Endothelial cell of umbilical vein (primary cell): ENCODE measurements around the gene KIRREL1. TPM values are rescaled to one million over a fixed set of nuclear protein-coding genes. Genes with fewer than 3 reads are reported as not detected.

ENCODE experiments used
- BruUV-seq: library from RNA; stranded (reverse); fragments of 400-500 nt; replicated peaks from 2 replicates; lab custom pipeline; 2021; lab: Mats Ljungman, UMichigan
- CTCF ChIA-PET: fragments of 300-600, 350-600 bp; sonication (Branson Sonifier 250); formaldehyde crosslinking; loops from one replicate; lab custom pipeline; 2021; ENCODE audit warnings: antibody characterized with exemption, inconsistent platforms; lab: Charles Lee
- POLR2A ChIA-PET: fragments of 300-600, 350-600 bp; sonication (Branson Sonifier 250); formaldehyde crosslinking; loops from one replicate; lab custom pipeline; 2021; ENCODE audit warnings: antibody characterized with exemption, inconsistent platforms; lab: Charles Lee
- DNase-seq: peaks from one replicate; pipeline ENCODE4 v3.0.0-alpha.2; 2011; ENCODE audit warnings: low read depth, low spot score
- FAIRE-seq: peaks from 2 replicates; lab custom pipeline; 2011; peaks lifted over from hg19 to GRCh38; lab: Jason Lieb, UNC
- H2AFZ ChIP-seq: 2 replicates; pipeline ENCODE4 v1.6.0; 2012; ENCODE audit warnings: low read depth, low read length, control low read depth, inconsistent platforms
- H3K27ac ChIP-seq: 2 replicates; pipeline ENCODE4 v1.5.1; 2011; ENCODE audit warnings: low read depth, mild to moderate bottlenecking, control low read depth, low read length, moderate library complexity; ENCODE audit not compliant: insufficient read depth
- H3K27me3 ChIP-seq, 2 experiments: 2 replicates each; pipeline versions ENCODE4 v1.6.0 to v1.6.1; 2011; ENCODE audit warnings: low read length in 2 of 2, mixed read lengths in 1 of 2; ENCODE audit not compliant: control insufficient read depth in 2 of 2, insufficient read depth in 2 of 2
- H3K36me3 ChIP-seq, 2 experiments: 2 replicates in 1 of 2; 3 replicates in 1 of 2; pipeline ENCODE4 v1.5.1; 2011; ENCODE audit warnings: low read length in 2 of 2, mild to moderate bottlenecking in 1 of 2, moderate library complexity in 1 of 2; ENCODE audit not compliant: control insufficient read depth in 2 of 2, insufficient read depth in 2 of 2; ENCODE audit errors: extremely low read depth in 1 of 2
- H3K4me1 ChIP-seq: 3 replicates; pipeline ENCODE4 v1.5.1; 2011; ENCODE audit warnings: mild to moderate bottlenecking, low read length; ENCODE audit not compliant: control insufficient read depth, insufficient read depth; ENCODE audit errors: extremely low read depth
- H3K4me2 ChIP-seq: 2 replicates; pipeline ENCODE4 v1.6.1; 2011; ENCODE audit warnings: low read length, control low read depth, mixed read lengths; ENCODE audit not compliant: insufficient read depth
- H3K4me3 ChIP-seq, 3 experiments: fragments of 200-600 bp in 1 of 3; sonication (generic), shearing (Covaris generic) in 1 of 3; replicated peaks in 1 of 3; 2 replicates each; pipeline ENCODE4 v1.5.1; 2011 to 2016; ENCODE audit warnings: control low read depth in 3 of 3, low read length in 3 of 3, mild to moderate bottlenecking in 2 of 3, inconsistent platforms in 1 of 3, low read depth in 1 of 3, moderate library complexity in 1 of 3; ENCODE audit not compliant: insufficient read depth in 1 of 3
- H3K79me2 ChIP-seq: 2 replicates; pipeline ENCODE4 v1.6.0; 2012; ENCODE audit warnings: low read length, inconsistent platforms; ENCODE audit not compliant: control insufficient read depth, insufficient read depth
- H3K9ac ChIP-seq: replicated peaks from 2 replicates; pipeline ENCODE3; 2011; ENCODE audit warnings: low read length, control low read depth; ENCODE audit not compliant: insufficient read depth; ENCODE audit errors: extremely low read depth
- H3K9me1 ChIP-seq: replicated peaks from 3 replicates; pipeline ENCODE4 v1.6.0; 2011; ENCODE audit warnings: mild to moderate bottlenecking, low read length; ENCODE audit not compliant: control insufficient read depth, insufficient read depth; ENCODE audit errors: extremely low read depth
- H3K9me3 ChIP-seq: replicated peaks from 2 replicates; pipeline ENCODE4 v1.5.1; 2012; ENCODE audit warnings: low read length, inconsistent platforms; ENCODE audit not compliant: control insufficient read depth, insufficient read depth
- H4K20me1 ChIP-seq: replicated peaks from 2 replicates; pipeline ENCODE3; 2011; ENCODE audit warnings: mild to moderate bottlenecking, low read length; ENCODE audit not compliant: control insufficient read depth, insufficient read depth; ENCODE audit errors: extremely low read depth
- CTCF ChIP-seq, 2 donors: IDR thresholded peaks; 1 replicate in 1 of 2; 2 replicates in 1 of 2; pipeline ENCODE4 v1.5.1; 2011; ENCODE audit warnings: low read length in 2 of 2, mild to moderate bottlenecking in 2 of 2, moderate library complexity in 2 of 2, control low read depth in 1 of 2, inconsistent platforms in 1 of 2, low read depth in 1 of 2; ENCODE audit not compliant: insufficient read depth in 1 of 2; ENCODE audit errors: extremely low read depth in 1 of 2
- EZH2 ChIP-seq: IDR thresholded peaks from 2 replicates; pipeline ENCODE4 v1.6.1; 2012; ENCODE audit warnings: borderline replicate concordance, low read depth, mild to moderate bottlenecking, moderate library complexity, low read length, inconsistent platforms; ENCODE audit not compliant: severe bottlenecking
- FOS ChIP-seq: IDR thresholded peaks from 2 replicates; pipeline ENCODE4 v1.6.1; 2011; ENCODE audit warnings: mild to moderate bottlenecking, low read length, moderate library complexity, borderline replicate concordance; ENCODE audit not compliant: insufficient read depth
- GATA2 ChIP-seq: IDR thresholded peaks from 2 replicates; pipeline ENCODE4 v1.7.0; 2011; ENCODE audit warnings: low read depth, mild to moderate bottlenecking, moderate library complexity, mixed read lengths, low read length; ENCODE audit not compliant: insufficient read length, insufficient read depth
- JUN ChIP-seq: IDR thresholded peaks from 2 replicates; pipeline ENCODE4 v1.6.1; 2011; ENCODE audit warnings: borderline replicate concordance, low read depth; ENCODE audit not compliant: insufficient read length, insufficient read depth
- MAX ChIP-seq: IDR thresholded peaks from 2 replicates; pipeline ENCODE4 v1.6.1; 2011; ENCODE audit not compliant: insufficient read depth, insufficient read length
- MYC ChIP-seq: IDR thresholded peaks from one replicate; pipeline ENCODE4 v1.6.1; 2011; ENCODE audit warnings: mild to moderate bottlenecking, low read depth, low read length
- POLR2A ChIP-seq: IDR thresholded peaks from 2 replicates; pipeline ENCODE4 v1.6.1; 2012; ENCODE audit warnings: low read depth, mild to moderate bottlenecking, control low read depth, low read length
- POLR2AphosphoS5 ChIP-seq: IDR thresholded peaks from 2 replicates; pipeline ENCODE4 v1.6.1; 2012; ENCODE audit warnings: low read depth, mild to moderate bottlenecking, control low read depth, low read length, moderate library complexity; ENCODE audit not compliant: insufficient read depth
- dilution Hi-C: fragments of 300-500 bp; cut with MboI; formaldehyde crosslinking; loops from one replicate; pipeline ENCODE4 v1.15.0; 2019; ENCODE audit warnings: low sequenced_read_pairs; ENCODE audit not compliant: extremely low pct_ligation_motif_present
- intact Hi-C: fragments of 100-400 bp; cut with micrococcal nuclease; formaldehyde crosslinking; loops from one replicate; pipeline ENCODE4 v1.10.0; 2022
- polyA plus RNA-seq, 4 experiments: library from polyadenylated mRNA; depleted of rRNA in 3 of 4; stranded (reverse) in 3 of 4; unstranded in 1 of 4; fragments of >200 nt; gene quantifications; 2 replicates each; pipeline versions ENCODE4 v1.2.1 to v1.2.3, GENCODE V29; 2011 to 2012; ENCODE audit warnings: missing spikeins in 1 of 4
- total RNA-seq: library from RNA; stranded (reverse); gene quantifications from 2 replicates; pipeline ENCODE4 v1.2.3, GENCODE V29; 2021

Gene KIRREL1
- total and polyA plus RNA-seq, 2 donors (not counting 3 experiments of a cell fraction or from before 2014, with no cell fraction given) = 35.6 to 57.6 TPM

DNA sequence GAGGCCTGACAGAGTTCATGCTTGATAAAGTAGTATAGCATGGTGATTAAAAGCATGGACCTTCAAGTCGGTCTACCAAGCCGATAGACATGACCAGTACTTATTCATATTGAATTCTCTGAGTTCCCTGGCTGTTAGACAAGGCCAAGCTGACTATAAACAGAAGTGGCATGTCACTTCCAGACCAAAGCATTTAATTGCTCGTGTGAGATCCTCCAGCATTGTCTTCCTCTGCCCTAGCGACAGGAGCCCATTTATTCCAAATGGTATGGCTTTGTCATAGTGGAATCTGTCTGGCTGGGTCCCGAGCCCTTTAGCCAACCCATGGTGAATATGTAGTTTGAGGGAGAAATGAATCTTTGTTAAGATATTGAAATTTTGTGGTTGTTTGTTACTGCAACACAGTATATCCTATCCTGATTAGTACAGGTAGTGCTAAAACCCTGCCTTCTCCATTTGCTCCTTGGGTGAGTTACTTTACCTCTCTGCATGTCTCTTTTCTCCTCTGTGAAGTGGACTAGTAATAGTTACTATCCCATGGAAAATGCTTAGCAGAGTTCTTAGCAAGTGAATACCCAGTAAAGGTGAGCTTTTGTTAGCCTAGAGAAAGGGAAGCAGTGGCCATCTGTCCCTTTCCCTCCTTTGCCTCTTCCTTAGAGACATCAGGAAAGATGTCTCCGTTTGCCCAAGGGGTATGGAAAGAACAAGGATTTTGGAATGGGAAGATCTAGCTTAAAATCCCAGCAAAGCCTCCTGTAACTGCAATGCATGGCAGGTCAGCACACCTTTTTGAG is 109.6 kb downstream of the KIRREL1 start:
- peaks cover 26 to 35% of the 10 kb centered on the region in 2 experiments for H3K27me3 ChIP-seq
- no peaks in the 10 kb centered on the region for H3K9me1 ChIP-seq
- no peak for TF ChIP-seq EZH2
- no peak for TF ChIP-seq FOS
- no peak for TF ChIP-seq GATA2
- H3K4me2 ChIP-seq = no peak overlapping the region
- BruUV-seq = no TSS peak
- no peak overlapping the region for H2AFZ ChIP-seq
- no peak for DNase-seq
- H4K20me1 ChIP-seq = no peaks in the 10 kb centered on the region
- H3K4me3 ChIP-seq = no peak overlapping the region
- H3K36me3 ChIP-seq = no peaks in the 10 kb centered on the region
- ChIA-PET POLR2A (no interaction called here), CTCF (interaction anchor here (0.7 to 5.9 kb wide), 8 partner anchors 8 to 112 kb away, joined by 4 to 44 read pairs (median 10); no protein-coding TSS in a partner anchor)
- intact Hi-C loops (no loop called here), dilution Hi-C loops (no loop called here)
- FAIRE-seq = no peak
- H3K27ac ChIP-seq = no peak overlapping the region
- peaks cover 12% of the 10 kb centered on the region for H3K4me1 ChIP-seq
- H3K9ac ChIP-seq = no peak overlapping the region
- no peaks in the 10 kb centered on the region for H3K79me2 ChIP-seq
- no peaks in the 10 kb centered on the region for H3K9me3 ChIP-seq

DNA sequence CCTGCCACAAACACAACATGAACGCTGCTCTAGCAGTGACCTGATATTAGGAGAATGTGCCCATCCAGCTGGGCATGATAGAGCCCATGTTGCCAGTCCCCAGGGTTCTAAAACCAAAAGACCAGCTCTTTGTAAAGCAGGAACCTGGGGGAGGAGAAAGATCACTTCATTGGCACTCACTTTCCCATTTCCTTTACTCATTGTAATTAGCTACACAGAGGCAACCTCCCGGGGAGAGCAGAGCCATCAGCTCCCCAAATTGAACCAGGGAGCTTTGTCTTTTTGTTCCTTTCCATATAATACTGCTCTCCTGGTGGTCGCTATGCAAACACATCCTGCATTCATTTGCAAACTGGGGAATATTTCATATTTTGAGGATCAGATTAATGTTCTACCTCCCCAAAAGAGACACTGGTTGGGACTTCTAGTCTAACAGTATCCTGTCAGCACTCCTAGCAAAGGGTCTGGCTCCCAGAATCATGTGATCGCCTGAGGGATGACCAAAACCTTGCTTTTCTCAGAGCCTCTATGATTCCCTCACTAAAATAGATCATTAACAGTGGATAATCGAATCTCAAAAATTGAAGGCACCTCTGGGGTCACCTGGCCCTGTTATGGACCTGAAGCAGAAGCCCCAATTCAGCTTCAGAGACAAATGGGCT is 110.5 kb downstream of the KIRREL1 start:
- no peak for DNase-seq
- TF ChIP-seq GATA2 = no peak
- TF ChIP-seq EZH2 = no peak
- no peak for TF ChIP-seq JUN
- TF ChIP-seq POLR2AphosphoS5 = no peak
- no peak for TF ChIP-seq POLR2A
- TF ChIP-seq CTCF (IDR thresholded peaks at IDR 0.05; ENCODE audit: extremely low read depth in 1 of 2, insufficient read depth in 1 of 2, low read depth in 1 of 2, low read length in 2 of 2) = no peak
- no peak for TF ChIP-seq MAX
- TF ChIP-seq MYC = no peak
- TF ChIP-seq FOS = no peak
- Histone ChIP-seq H3K9ac (no peak overlapping the region), H3K4me1 (peaks cover 12% of the 10 kb centered on the region), H3K4me2 (no peak overlapping the region), H3K79me2 (no peaks in the 10 kb centered on the region), H2AFZ (no peak overlapping the region), H3K27ac (no peak overlapping the region), H3K9me1 (no peaks in the 10 kb centered on the region), H3K9me3 (no peaks in the 10 kb centered on the region), H4K20me1 (no peaks in the 10 kb centered on the region), H3K4me3 (no peak overlapping the region), H3K36me3 (no peaks in the 10 kb centered on the region), H3K27me3 (peaks cover 26 to 37% of the 10 kb centered on the region in 2 experiments)
- CTCF ChIA-PET = interaction anchor here (0.7 to 5.9 kb wide), 8 partner anchors 8 to 112 kb away, joined by 4 to 44 read pairs (median 10); no protein-coding TSS in a partner anchor
- dilution Hi-C loops (no loop called here), intact Hi-C loops (no loop called here)
- FAIRE-seq = no peak
- POLR2A ChIA-PET = no interaction called here
- BruUV-seq = no TSS peak
